ENCODE data around the gene NHLRC2. TPM values are rescaled to one million over a fixed set of nuclear protein-coding genes. Genes with fewer than 3 reads are reported as not detected.

The NHLRC2 gene
- total and polyA plus RNA-seq, 9 donors = 5.8 to 71.7 (median 43.8) TPM

DNA sequence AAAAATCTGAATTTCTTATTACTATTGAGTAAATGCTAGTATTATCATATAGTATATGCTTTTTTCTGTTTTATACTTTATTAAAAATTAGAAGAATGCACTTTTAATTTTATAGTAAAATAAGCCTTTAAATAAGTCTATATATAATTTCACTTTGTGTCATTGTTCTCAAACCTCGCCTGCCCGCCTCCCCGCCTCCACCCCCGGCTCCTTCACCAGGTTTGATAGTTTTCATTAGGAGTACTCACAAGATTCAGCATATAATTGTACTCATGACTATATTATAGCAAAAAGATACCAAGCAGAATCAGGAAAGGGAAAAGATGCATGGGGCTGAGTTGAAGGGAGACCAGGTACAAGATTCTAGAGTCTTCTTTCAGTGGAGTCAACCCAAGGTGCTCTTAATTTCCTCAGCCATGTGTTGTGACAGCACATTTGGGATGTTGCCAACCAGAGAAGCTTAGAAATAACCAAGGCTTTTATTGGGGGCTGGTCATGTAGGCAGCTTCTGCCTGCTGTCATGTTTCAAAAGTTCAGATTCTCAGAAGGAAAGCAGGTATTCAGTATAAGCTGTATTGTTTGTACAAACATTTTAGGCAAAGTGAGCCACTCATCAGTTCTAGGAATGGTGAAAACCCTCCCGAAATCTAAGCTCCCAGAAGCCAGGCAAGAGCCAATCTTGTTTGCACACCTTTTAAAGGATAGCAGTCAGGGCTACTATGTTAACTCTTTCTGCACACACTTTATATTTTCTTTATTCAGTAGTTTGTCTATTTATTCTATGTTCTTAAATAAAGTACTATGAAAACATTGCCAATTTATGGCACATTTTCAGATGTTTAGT is 12.3 kb downstream of the NHLRC2 start:
- TF ChIP-seq EP300 (IDR thresholded peaks at IDR 0.05) = no peak
- no peak for TF ChIP-seq POLR2A (IDR thresholded peaks at IDR 0.05)
- TF ChIP-seq, protein P1, sequence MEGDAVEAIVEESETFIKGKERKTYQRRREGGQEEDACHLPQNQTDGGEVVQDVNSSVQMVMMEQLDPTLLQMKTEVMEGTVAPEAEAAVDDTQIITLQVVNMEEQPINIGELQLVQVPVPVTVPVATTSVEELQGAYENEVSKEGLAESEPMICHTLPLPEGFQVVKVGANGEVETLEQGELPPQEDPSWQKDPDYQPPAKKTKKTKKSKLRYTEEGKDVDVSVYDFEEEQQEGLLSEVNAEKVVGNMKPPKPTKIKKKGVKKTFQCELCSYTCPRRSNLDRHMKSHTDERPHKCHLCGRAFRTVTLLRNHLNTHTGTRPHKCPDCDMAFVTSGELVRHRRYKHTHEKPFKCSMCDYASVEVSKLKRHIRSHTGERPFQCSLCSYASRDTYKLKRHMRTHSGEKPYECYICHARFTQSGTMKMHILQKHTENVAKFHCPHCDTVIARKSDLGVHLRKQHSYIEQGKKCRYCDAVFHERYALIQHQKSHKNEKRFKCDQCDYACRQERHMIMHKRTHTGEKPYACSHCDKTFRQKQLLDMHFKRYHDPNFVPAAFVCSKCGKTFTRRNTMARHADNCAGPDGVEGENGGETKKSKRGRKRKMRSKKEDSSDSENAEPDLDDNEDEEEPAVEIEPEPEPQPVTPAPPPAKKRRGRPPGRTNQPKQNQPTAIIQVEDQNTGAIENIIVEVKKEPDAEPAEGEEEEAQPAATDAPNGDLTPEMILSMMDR (IDR thresholded peaks at IDR 0.05) = no peak
- Histone ChIP-seq H3K27me3 (no peaks in the 10 kb centered on the region), H3K27ac (no peak overlapping the region), H3K36me3 (no peaks in the 10 kb centered on the region), H3K4me1 (ENCODE audit: insufficient read depth) (no peaks in the 10 kb centered on the region), H3K4me3 (no peak overlapping the region), H3K9me3 (no peaks in the 10 kb centered on the region)
- WGBS, 3 donors = 96 to 98% (median 97%) methylated on average over 5 of the region's 5 CpGs
- intact Hi-C loops (cut with DNase I) = no loop called here
- no peak for DNase-seq

DNA sequence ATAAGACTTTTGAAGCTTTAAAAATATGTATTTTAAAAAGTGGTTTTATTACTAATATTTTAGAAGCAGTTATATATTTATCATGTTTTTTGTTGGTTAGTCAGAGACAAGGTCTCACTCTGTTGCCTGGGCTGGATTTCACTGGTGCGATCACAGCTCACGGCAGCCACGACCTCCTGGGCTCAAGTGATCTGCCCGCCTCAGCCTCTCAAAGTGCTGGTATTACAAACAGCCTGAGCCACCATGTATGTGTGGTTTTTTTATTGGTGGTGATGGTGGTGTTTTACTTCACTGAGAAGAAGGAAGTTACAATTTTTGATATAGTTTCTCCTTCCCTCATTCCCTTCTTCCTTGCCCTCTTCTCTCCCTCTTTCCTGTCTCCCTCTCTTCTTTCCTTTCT is 13.4 kb downstream of the NHLRC2 start:
- no peaks in the 10 kb centered on the region for H3K9me3 ChIP-seq
- 97 to 99% (median 99%) methylated on average over 4 of the region's 4 CpGs for WGBS, 3 donors
- DNase-seq = no peak
- no peak for TF ChIP-seq EP300 (IDR thresholded peaks at IDR 0.05)
- TF ChIP-seq, protein P1 (IDR thresholded peaks at IDR 0.05) = no peak
- TF ChIP-seq POLR2A (IDR thresholded peaks at IDR 0.05) = no peak
- no peak overlapping the region for H3K27ac ChIP-seq
- H3K4me3 ChIP-seq = no peak overlapping the region
- no peaks in the 10 kb centered on the region for H3K4me1 ChIP-seq (ENCODE audit: insufficient read depth)
- intact Hi-C loops (cut with DNase I) = no loop called here
- no peaks in the 10 kb centered on the region for H3K36me3 ChIP-seq
- H3K27me3 ChIP-seq = no peaks in the 10 kb centered on the region

DNA sequence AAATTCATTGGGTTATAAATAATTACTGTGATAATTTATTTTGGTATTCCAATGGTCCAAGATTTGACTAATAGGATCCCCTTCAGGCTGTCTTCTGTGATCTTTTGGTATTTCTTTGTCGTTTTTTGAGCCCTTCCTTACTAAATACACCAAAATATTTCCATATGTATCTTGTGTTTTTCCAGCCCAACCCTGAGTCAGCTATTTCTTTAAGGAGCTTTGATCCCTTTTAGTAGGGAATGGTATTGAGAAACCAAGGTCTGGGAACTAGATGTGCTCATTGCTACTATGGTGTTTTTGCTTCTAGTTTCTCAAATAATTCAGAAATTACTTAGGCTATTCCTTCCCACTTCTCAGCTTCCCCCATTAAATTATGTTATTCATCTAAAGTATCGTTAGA is 15.3 kb downstream of the NHLRC2 start:
- H3K4me3 ChIP-seq = no peak overlapping the region
- no peaks in the 10 kb centered on the region for H3K27me3 ChIP-seq
- H3K36me3 ChIP-seq = no peaks in the 10 kb centered on the region
- intact Hi-C loops (cut with DNase I) = no loop called here
- H3K27ac ChIP-seq = no peak overlapping the region
- H3K4me1 ChIP-seq (ENCODE audit: insufficient read depth) = peaks cover 2% of the 10 kb centered on the region
- no peaks in the 10 kb centered on the region for H3K9me3 ChIP-seq
- TF ChIP-seq, protein P1 (IDR thresholded peaks at IDR 0.05) = no peak
- no peak for TF ChIP-seq POLR2A (IDR thresholded peaks at IDR 0.05)
- no peak for TF ChIP-seq EP300 (IDR thresholded peaks at IDR 0.05)
- no peak for DNase-seq
- 93 to 95% (median 95%) methylated on average over 2 of the region's 2 CpGs for WGBS, 3 donors

DNA sequence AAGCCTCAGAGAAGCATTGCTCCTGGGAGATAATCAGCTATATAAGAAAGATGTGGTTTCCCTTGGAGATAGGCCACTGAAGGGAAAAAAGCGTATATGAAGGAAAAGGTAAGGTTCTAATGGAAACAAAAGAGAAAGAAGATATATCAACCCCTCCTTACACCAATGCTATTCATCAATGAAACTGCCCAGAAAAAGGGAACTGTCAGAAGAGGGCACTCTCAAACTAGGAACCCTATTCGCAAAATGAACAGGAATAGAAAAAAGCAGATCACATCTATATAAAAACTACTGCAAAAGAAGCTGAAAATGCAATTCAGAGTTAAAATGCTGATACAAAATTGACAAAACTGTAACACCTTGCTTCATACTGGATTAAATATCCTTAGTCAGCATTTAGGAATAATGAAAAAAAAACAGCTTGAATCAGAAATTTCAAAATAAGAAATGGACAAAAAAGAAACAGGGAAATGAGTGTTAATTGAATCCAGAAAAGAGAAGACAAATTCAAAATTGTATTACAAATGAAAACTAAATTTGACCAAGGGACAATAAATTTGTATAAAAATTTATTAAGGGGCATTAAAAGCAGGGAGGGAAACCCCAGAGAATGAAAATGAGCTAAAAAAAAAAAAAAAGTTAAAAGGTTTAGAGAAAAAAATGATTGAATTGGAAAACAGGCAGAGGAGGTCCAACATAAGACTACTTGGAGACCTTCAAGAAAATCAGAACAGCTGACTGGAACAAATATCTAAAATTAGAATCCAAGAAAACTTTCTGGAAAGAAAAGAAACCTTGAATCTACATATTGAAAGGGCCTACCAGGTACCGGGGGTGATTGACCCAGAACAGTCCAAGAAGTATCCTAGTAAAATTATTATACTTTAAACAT is 17.9 kb downstream of the NHLRC2 start:
- Histone ChIP-seq H3K36me3 (no peaks in the 10 kb centered on the region), H3K27ac (no peak overlapping the region), H3K27me3 (no peaks in the 10 kb centered on the region), H3K4me3 (no peak overlapping the region), H3K9me3 (no peaks in the 10 kb centered on the region), H3K4me1 (ENCODE audit: insufficient read depth) (peaks cover 2% of the 10 kb centered on the region)
- TF ChIP-seq, protein P1 (IDR thresholded peaks at IDR 0.05) = no peak
- TF ChIP-seq EP300 (IDR thresholded peaks at IDR 0.05) = no peak
- no peak for TF ChIP-seq POLR2A (IDR thresholded peaks at IDR 0.05)
- intact Hi-C loops (cut with DNase I) = no loop called here
- WGBS, 3 donors = 97 to 98% (median 97%) methylated on average over 3 of the region's 3 CpGs
- DNase-seq = no peak

Measured in ovary (tissue), 9 donors.